Urothelium cell line (cell line): ENCODE measurements around the gene IFI16.
"Not testable (repeated sequence)": the region's sequence is repeated elsewhere in the genome, so short reads cannot be mapped to it uniquely, and the experiment has no call there.

Experiments
- DNase-seq: peaks from one replicate; pipeline ENCODE4 v3.0.0; 2011; ENCODE audit warnings: low spot score, mixed read lengths
- FAIRE-seq: peaks from 2 replicates; lab custom pipeline; 2011; peaks lifted over from hg19 to GRCh38; lab: Jason Lieb, UNC

IFI16 gene

GRCh38 chr1:159090286-159091179 lies 80.8 kb downstream of the IFI16 start:
- FAIRE-seq (no peak), DNase-seq (no peak)

- DNase-seq (no peak), FAIRE-seq (no peak)
Measured at GRCh38 chr1:159091180-159091560, 81.5 kb downstream of the IFI16 start.

GRCh38 chr1:159091607-159092031 lies 81.9 kb downstream of the IFI16 start:
- DNase-seq (peak; percentile 10), FAIRE-seq (peak; percentile 17)

- DNase-seq = no peak
- FAIRE-seq = no peak
Measured at GRCh38 chr1:159092036-159092760, 82.5 kb downstream of the IFI16 start.

GRCh38 chr1:159098596-159098995 lies 88.9 kb downstream of the IFI16 start:
- no peak for FAIRE-seq
- DNase-seq = no peak

- FAIRE-seq (no peak), DNase-seq (no peak)
Measured at GRCh38 chr1:159100589-159100988, 90.9 kb downstream of the IFI16 start.

- not testable (repeated sequence) for DNase-seq, FAIRE-seq
Measured at GRCh38 chr1:159103021-159103420, 93.3 kb downstream of the IFI16 start.
